Measurements from ENCODE around the gene NKAIN1. TPM values are rescaled to one million over a fixed set of nuclear protein-coding genes. Genes with fewer than 3 reads are reported as not detected.

Gene NKAIN1
- total and polyA plus RNA-seq, 2 donors (not counting 1 experiment from before 2014, with no cell fraction given) = not detected

GRCh38 chr1:31164291-31164690, 75.4 kb downstream of the NKAIN1 start:
- Histone ChIP-seq H3K4me1 (ENCODE audit: control insufficient read depth in 2 of 2, insufficient read depth in 2 of 2, low read length in 2 of 2) (no peaks in the 10 kb centered on the region), H3K36me3 (replicated peaks in 1 of 2; ENCODE audit: control extremely low read depth in 1 of 2, control insufficient read depth in 1 of 2, extremely low read depth in 1 of 2, insufficient read depth in 2 of 2, low read length in 1 of 2) (no peaks in the 10 kb centered on the region), H3K27ac (ENCODE audit: low read length in 2 of 2) (no peak overlapping the region), H3K4me2 (replicated peaks; ENCODE audit: low read depth, low read length, poor library complexity, severe bottlenecking) (no peak overlapping the region), H4K20me1 (ENCODE audit: control insufficient read depth, insufficient read depth, low read length, poor library complexity, severe bottlenecking) (no peaks in the 10 kb centered on the region), H2AFZ (ENCODE audit: insufficient read depth, low read depth, low read length, poor library complexity, severe bottlenecking) (no peak overlapping the region), H3K9me3 (ENCODE audit: control extremely low read depth in 1 of 3, control insufficient read depth in 2 of 3, insufficient read depth in 1 of 3, low read length in 2 of 3) (no peaks in the 10 kb centered on the region), H3K27me3 (replicated peaks in 1 of 4; ENCODE audit: control extremely low read depth in 1 of 4, control insufficient read depth in 3 of 4, insufficient read depth in 4 of 4, low read length in 3 of 4) (no peaks in the 10 kb centered on the region), H3K4me3 (ENCODE audit: control extremely low read depth in 1 of 5, extremely low read depth in 1 of 5, insufficient read depth in 1 of 5, low read depth in 2 of 5, low read length in 4 of 5) (no peak overlapping the region), H3K79me2 (ENCODE audit: control insufficient read depth, insufficient read depth, low read length) (no peaks in the 10 kb centered on the region), H3K9ac (ENCODE audit: low read length) (no peak overlapping the region)
- no peak for TF ChIP-seq EZH2 (IDR thresholded peaks at IDR 0.05; ENCODE audit: borderline replicate concordance, insufficient read depth, low read depth, low read length, poor library complexity, severe bottlenecking)
- TF ChIP-seq CTCF (IDR thresholded peaks at IDR 0.05) = no peak
- ATAC-seq (ENCODE audit: low read depth) = no peak
- ChIA-PET POLR2A (no interaction called here), CTCF (interaction anchor here (0.6 to 1.8 kb wide), 8 partner anchors 20 to 955 kb away, joined by 3 to 6 read pairs (median 3); no protein-coding TSS in a partner anchor)
- H3K27me3 Mint-ChIP-seq = peaks cover 10% of the 10 kb centered on the region
- H3K4me1 Mint-ChIP-seq = peaks cover 4% of the 10 kb centered on the region
- no peak overlapping the region for H3K4me3 Mint-ChIP-seq
- H3K9me3 Mint-ChIP-seq (ENCODE audit: insufficient read depth) = no peaks in the 10 kb centered on the region
- DNase-seq = no peak
- WGBS (ENCODE audit: insufficient coverage) = 67% methylated on average over 1 of the region's 5 CpGs
- intact Hi-C loops (cut with micrococcal nuclease) = no loop called here
- no peak overlapping the region for H3K27ac Mint-ChIP-seq

- intact Hi-C loops (cut with micrococcal nuclease) = no loop called here
- Histone ChIP-seq H3K9ac (ENCODE audit: low read length) (no peak overlapping the region), H3K27ac (ENCODE audit: low read length in 2 of 2) (no peak overlapping the region), H3K9me3 (ENCODE audit: control extremely low read depth in 1 of 3, control insufficient read depth in 2 of 3, insufficient read depth in 1 of 3, low read length in 2 of 3) (no peaks in the 10 kb centered on the region), H3K36me3 (replicated peaks in 1 of 2; ENCODE audit: control extremely low read depth in 1 of 2, control insufficient read depth in 1 of 2, extremely low read depth in 1 of 2, insufficient read depth in 2 of 2, low read length in 1 of 2) (no peaks in the 10 kb centered on the region), H3K79me2 (ENCODE audit: control insufficient read depth, insufficient read depth, low read length) (no peaks in the 10 kb centered on the region), H2AFZ (ENCODE audit: insufficient read depth, low read depth, low read length, poor library complexity, severe bottlenecking) (no peak overlapping the region), H3K4me1 (ENCODE audit: control insufficient read depth in 2 of 2, insufficient read depth in 2 of 2, low read length in 2 of 2) (no peaks in the 10 kb centered on the region), H4K20me1 (ENCODE audit: control insufficient read depth, insufficient read depth, low read length, poor library complexity, severe bottlenecking) (no peaks in the 10 kb centered on the region), H3K4me2 (replicated peaks; ENCODE audit: low read depth, low read length, poor library complexity, severe bottlenecking) (no peak overlapping the region), H3K27me3 (replicated peaks in 1 of 4; ENCODE audit: control extremely low read depth in 1 of 4, control insufficient read depth in 3 of 4, insufficient read depth in 4 of 4, low read length in 3 of 4) (no peaks in the 10 kb centered on the region), H3K4me3 (ENCODE audit: control extremely low read depth in 1 of 5, extremely low read depth in 1 of 5, insufficient read depth in 1 of 5, low read depth in 2 of 5, low read length in 4 of 5) (no peak overlapping the region)
- POLR2A ChIA-PET = no interaction called here
- no peak for TF ChIP-seq EZH2 (IDR thresholded peaks at IDR 0.05; ENCODE audit: borderline replicate concordance, insufficient read depth, low read depth, low read length, poor library complexity, severe bottlenecking)
- no peak for TF ChIP-seq CTCF (IDR thresholded peaks at IDR 0.05)
- CTCF ChIA-PET = interaction anchor here (0.6 to 2.7 kb wide), 7 partner anchors 12 to 955 kb away, joined by 3 to 16 read pairs (median 3); no protein-coding TSS in a partner anchor
- ATAC-seq (ENCODE audit: low read depth) (no peak), DNase-seq (no peak)
- 91% methylated on average over 8 of the region's 9 CpGs for WGBS (ENCODE audit: insufficient coverage)
- Mint-ChIP-seq H3K27me3 (peaks cover 10% of the 10 kb centered on the region), H3K9me3 (ENCODE audit: insufficient read depth) (no peaks in the 10 kb centered on the region), H3K27ac (no peak overlapping the region), H3K4me1 (peaks cover 4% of the 10 kb centered on the region), H3K4me3 (no peak overlapping the region)
These were observed 75.8 kb downstream of the NKAIN1 start for GRCh38 chr1:31163866-31164265.
